Breast epithelium (tissue), 4 donors: ENCODE data around the gene GORASP2. TPM values are rescaled to one million over a fixed set of nuclear protein-coding genes. Genes with fewer than 3 reads are reported as not detected.

Experiments used
- DNase-seq, 2 donors: peaks; one replicate each; pipeline ENCODE4 v3.0.0-alpha.2; 2019; ENCODE audit warnings: low spot score in 2 of 2
- H3K27ac ChIP-seq, 2 donors: fragments of 200-600 bp; sonication (generic) in 1 of 2; one replicate each; pipeline ENCODE4 v1.5.1; 2016 to 2019; ENCODE audit warnings: mild to moderate bottlenecking in 1 of 2
- H3K27me3 ChIP-seq, 2 donors: fragments of 200-600 bp; sonication (generic) in 1 of 2; one replicate each; pipeline versions ENCODE4 v1.5.1 to v1.6.0; 2017 to 2019; ENCODE audit warnings: control low read depth in 1 of 2, mild to moderate bottlenecking in 1 of 2
- H3K36me3 ChIP-seq: fragments of 200-600 bp; one replicate; pipeline ENCODE4 v1.5.1; 2019
- H3K4me1 ChIP-seq, 2 donors: fragments of 200-600 bp; sonication (generic); one replicate each; pipeline ENCODE4 v1.5.1; 2016 to 2019; ENCODE audit warnings: control low read depth in 1 of 2
- H3K4me3 ChIP-seq, 3 donors: fragments of 200-600 bp; sonication (generic); 1 replicate in 2 of 3; 2 replicates in 1 of 3; pipeline ENCODE4 v1.5.1; 2016 to 2019; ENCODE audit warnings: mild to moderate bottlenecking in 3 of 3, moderate library complexity in 2 of 3
- H3K9me3 ChIP-seq, 2 donors: fragments of 200-600 bp; sonication (generic) in 1 of 2; one replicate each; pipeline ENCODE4 v1.5.1; 2016 to 2019; ENCODE audit warnings: control low read depth in 1 of 2
- CTCF ChIP-seq, 3 donors: fragments of 450-650 bp; IDR thresholded peaks; one replicate each; pipeline ENCODE4 v1.5.1; 2016 to 2017; ENCODE audit warnings: antibody characterized with exemption in 3 of 3, mild to moderate bottlenecking in 3 of 3, moderate library complexity in 3 of 3
- POLR2A ChIP-seq: fragments of 450-650 bp; IDR thresholded peaks from one replicate; pipeline ENCODE4 v1.6.1; 2016; ENCODE audit warnings: antibody characterized with exemption, mild to moderate bottlenecking, moderate library complexity
- POLR2AphosphoS5 ChIP-seq, 3 donors: sonication (generic); formaldehyde crosslinking; IDR thresholded peaks; one replicate each; pipeline ENCODE4 v1.6.1; 2017; ENCODE audit warnings: antibody characterized with exemption in 3 of 3
- intact Hi-C: fragments of 100-400 bp; cut with DNase I; formaldehyde crosslinking; loops from one replicate; pipeline ENCODE4 v1.15.1; 2023; ENCODE audit warnings: low total_unique reads
- total RNA-seq, 3 donors: library from RNA; depleted of rRNA; stranded (reverse); fragments of >200 nt; gene quantifications; one replicate each; pipeline ENCODE4 v1.1.0, GENCODE V29; 2016

The GORASP2 gene
- total RNA-seq, 3 donors from 2014 or later = 31.4 to 56.5 (median 45.2) TPM

- H3K36me3 ChIP-seq = peaks cover 5% of the 10 kb centered on the region
- no peak overlapping the region for H3K27ac ChIP-seq
- TF ChIP-seq CTCF (IDR thresholded peaks at IDR 0.05) = no peak
- TF ChIP-seq POLR2A = no peak
- no peak overlapping the region for H3K4me3 ChIP-seq
- no peaks in the 10 kb centered on the region for H3K27me3 ChIP-seq
- no peaks in the 10 kb centered on the region for H3K4me1 ChIP-seq
- H3K9me3 ChIP-seq = no peaks in the 10 kb centered on the region
- intact Hi-C loops = no loop called here
- no peak for DNase-seq
Observed at GRCh38 chr2:171004833-171005232, 75.8 kb downstream of the GORASP2 start.

GRCh38 chr2:171008550-171009205, 79.6 kb downstream of the GORASP2 start:
- H3K4me1 ChIP-seq = no peaks in the 10 kb centered on the region
- intact Hi-C loops = no loop called here

DNA sequence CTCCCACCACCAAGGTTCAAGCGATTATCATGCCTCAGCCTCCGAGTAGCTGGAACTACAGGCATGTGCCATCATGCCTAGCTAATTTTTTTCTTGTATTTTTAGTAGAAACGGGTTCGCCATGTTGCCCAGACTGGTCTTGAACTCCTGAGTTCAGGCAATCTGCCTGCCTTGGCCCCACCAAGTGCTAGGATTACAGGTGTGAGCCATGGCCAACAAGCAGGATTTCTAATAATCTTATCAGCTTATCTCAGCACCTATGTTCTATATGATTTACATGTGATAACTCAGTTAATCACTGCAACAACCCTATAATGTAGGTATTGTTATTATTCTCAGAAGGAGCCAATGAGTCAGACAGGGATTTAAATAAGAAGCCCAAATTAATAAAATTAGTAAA, 80.3 kb downstream of the GORASP2 start:
- intact Hi-C loops = no loop called here
- H3K27me3 ChIP-seq = no peaks in the 10 kb centered on the region
- no peaks in the 10 kb centered on the region for H3K4me1 ChIP-seq
- H3K36me3 ChIP-seq = peaks cover 5% of the 10 kb centered on the region
- DNase-seq = no peak
- TF ChIP-seq CTCF (IDR thresholded peaks at IDR 0.05) = no peak
- TF ChIP-seq POLR2A = no peak
- no peak for TF ChIP-seq POLR2AphosphoS5 (IDR thresholded peaks at IDR 0.05)
- no peak overlapping the region for H3K4me3 ChIP-seq
- no peaks in the 10 kb centered on the region for H3K9me3 ChIP-seq
- H3K27ac ChIP-seq = no peak overlapping the region

More at GRCh38 chr2:171008550-171009205, 79.6 kb downstream of the GORASP2 start:
- no peak for TF ChIP-seq POLR2AphosphoS5 (IDR thresholded peaks at IDR 0.05)
- Histone ChIP-seq H3K4me3 (no peak overlapping the region), H3K27me3 (no peaks in the 10 kb centered on the region), H3K9me3 (no peaks in the 10 kb centered on the region), H3K27ac (no peak overlapping the region), H3K36me3 (peaks cover 5% of the 10 kb centered on the region)
- DNase-seq = no peak

GRCh38 chr2:171013851-171014250, 84.8 kb downstream of the GORASP2 start:
- H3K4me1 ChIP-seq = no peaks in the 10 kb centered on the region
- H3K36me3 ChIP-seq = no peaks in the 10 kb centered on the region
- no peak overlapping the region for H3K27ac ChIP-seq
- H3K27me3 ChIP-seq = no peaks in the 10 kb centered on the region
- H3K4me3 ChIP-seq = no peak overlapping the region
- TF ChIP-seq POLR2AphosphoS5 (IDR thresholded peaks at IDR 0.05) (no peak), POLR2A (no peak), CTCF (IDR thresholded peaks at IDR 0.05) (no peak)
- DNase-seq = no peak
- intact Hi-C loops = no loop called here
- H3K9me3 ChIP-seq = no peaks in the 10 kb centered on the region

GRCh38 chr2:171016125-171016524, 87.1 kb downstream of the GORASP2 start:
- H3K27me3 ChIP-seq = no peaks in the 10 kb centered on the region
- H3K4me3 ChIP-seq = no peak overlapping the region
- H3K36me3 ChIP-seq = no peaks in the 10 kb centered on the region
- TF ChIP-seq POLR2A (no peak), CTCF (IDR thresholded peaks at IDR 0.05) (no peak), POLR2AphosphoS5 (IDR thresholded peaks at IDR 0.05) (no peak)
- no peak for DNase-seq
- H3K27ac ChIP-seq = no peak overlapping the region
- H3K9me3 ChIP-seq = no peaks in the 10 kb centered on the region
- intact Hi-C loops = no loop called here
- no peaks in the 10 kb centered on the region for H3K4me1 ChIP-seq

Other genes with a start within 250 kb of the GORASP2 start
- 1 to 10 TPM; 1.5 to 7.9 (median 5.8) TPM for gene SP5, start 213.9 kb upstream of the GORASP2 start, total RNA-seq
- gene ERICH2, start 158.9 kb upstream of the GORASP2 start, total RNA-seq = under 1 TPM in 1 of 3 donors, not detected in 2; 0.80 TPM
- under 1 TPM; 0.15 to 0.66 (median 0.48) TPM for gene GAD1, start 112.4 kb upstream of the GORASP2 start, total RNA-seq
- gene TLK1, start 231.6 kb downstream of the GORASP2 start, total RNA-seq = 10 to 100 TPM; 34.1 to 45.7 (median 40.6) TPM